Nephron progenitor cell (in vitro differentiated cells): ENCODE results near the gene LNPEP.

ENCODE experiments used
- DNase-seq: peaks from one replicate; pipeline ENCODE4 v3.0.0; 2021
- H3K27ac Mint-ChIP-seq: 2 replicates; pipeline ENCODE4 v1.8.0; 2021; ENCODE audit warnings: mild to moderate bottlenecking, moderate library complexity, mixed read lengths
- H3K27me3 Mint-ChIP-seq: 2 replicates; pipeline ENCODE4 v1.8.0; 2021; ENCODE audit warnings: mild to moderate bottlenecking, low read depth, mixed read lengths; ENCODE audit not compliant: poor library complexity
- H3K36me3 Mint-ChIP-seq: 2 replicates; pipeline ENCODE4 v1.8.0; 2021; ENCODE audit warnings: low read depth, mixed read lengths
- H3K4me1 Mint-ChIP-seq: 2 replicates; pipeline ENCODE4 v1.8.0; 2021; ENCODE audit warnings: mixed read lengths
- H3K4me3 Mint-ChIP-seq: 2 replicates; pipeline ENCODE4 v1.8.0; 2021; ENCODE audit warnings: mild to moderate bottlenecking, moderate library complexity, mixed read lengths
- H3K9me3 Mint-ChIP-seq: 2 replicates; pipeline ENCODE4 v1.8.0; 2021; ENCODE audit warnings: mild to moderate bottlenecking, moderate library complexity, mixed read lengths
- TF ChIP-seq, protein P1 (sequence below): fragments of 200-600 bp; sonication (generic); IDR thresholded peaks from 2 replicates; pipeline ENCODE4 v1.5.0; 2021; ENCODE audit warnings: antibody characterized with exemption

LNPEP gene

DNA sequence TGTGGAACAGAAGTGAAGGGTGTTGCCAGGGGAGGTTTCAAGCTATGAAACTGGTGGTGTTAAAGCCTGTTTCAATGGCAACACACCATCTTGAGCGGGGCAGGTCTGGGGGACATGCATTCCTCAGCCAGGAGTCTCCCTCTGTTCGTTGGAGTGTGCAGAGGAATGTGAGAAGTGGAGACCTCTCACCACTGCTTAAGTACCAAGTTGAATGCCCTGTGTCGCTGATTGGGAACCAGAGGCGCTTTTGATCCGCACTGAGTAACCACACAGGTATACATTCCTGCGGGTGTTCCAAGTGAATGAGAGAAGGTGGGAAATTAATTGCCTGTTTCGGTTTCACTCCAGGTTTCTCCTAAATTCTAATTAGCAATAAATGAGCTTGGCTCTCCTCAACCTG lies 107.1 kb downstream of the LNPEP start:
- DNase-seq = peak; percentile 8
- Mint-ChIP-seq H3K27me3 (no peaks in the 10 kb centered on the region), H3K27ac (peak overlapping the region; percentile 20), H3K4me1 (peaks cover 21% of the 10 kb centered on the region), H3K9me3 (no peaks in the 10 kb centered on the region), H3K36me3 (no peaks in the 10 kb centered on the region), H3K4me3 (no peak overlapping the region)
- TF ChIP-seq, protein P1, sequence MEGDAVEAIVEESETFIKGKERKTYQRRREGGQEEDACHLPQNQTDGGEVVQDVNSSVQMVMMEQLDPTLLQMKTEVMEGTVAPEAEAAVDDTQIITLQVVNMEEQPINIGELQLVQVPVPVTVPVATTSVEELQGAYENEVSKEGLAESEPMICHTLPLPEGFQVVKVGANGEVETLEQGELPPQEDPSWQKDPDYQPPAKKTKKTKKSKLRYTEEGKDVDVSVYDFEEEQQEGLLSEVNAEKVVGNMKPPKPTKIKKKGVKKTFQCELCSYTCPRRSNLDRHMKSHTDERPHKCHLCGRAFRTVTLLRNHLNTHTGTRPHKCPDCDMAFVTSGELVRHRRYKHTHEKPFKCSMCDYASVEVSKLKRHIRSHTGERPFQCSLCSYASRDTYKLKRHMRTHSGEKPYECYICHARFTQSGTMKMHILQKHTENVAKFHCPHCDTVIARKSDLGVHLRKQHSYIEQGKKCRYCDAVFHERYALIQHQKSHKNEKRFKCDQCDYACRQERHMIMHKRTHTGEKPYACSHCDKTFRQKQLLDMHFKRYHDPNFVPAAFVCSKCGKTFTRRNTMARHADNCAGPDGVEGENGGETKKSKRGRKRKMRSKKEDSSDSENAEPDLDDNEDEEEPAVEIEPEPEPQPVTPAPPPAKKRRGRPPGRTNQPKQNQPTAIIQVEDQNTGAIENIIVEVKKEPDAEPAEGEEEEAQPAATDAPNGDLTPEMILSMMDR = no peak

DNA sequence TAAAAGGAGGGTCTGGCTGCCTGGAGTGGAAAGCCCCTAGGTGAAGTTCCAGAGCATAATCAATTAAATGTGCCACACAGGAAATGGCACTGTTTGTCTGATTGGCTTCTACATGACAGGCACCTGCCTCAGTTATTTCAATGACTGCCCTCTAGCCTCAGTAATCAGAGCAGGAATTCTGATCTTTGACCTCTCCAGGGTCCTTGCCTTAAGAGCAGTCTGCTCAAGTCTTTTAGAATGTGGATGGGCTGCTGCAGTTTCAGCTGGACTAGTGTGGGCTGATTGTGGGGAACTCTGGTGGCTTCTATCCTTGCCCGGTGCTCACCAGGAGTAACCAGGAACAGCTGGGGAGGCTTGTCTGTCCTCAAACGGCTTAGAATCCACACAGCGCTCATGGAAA lies 107.6 kb downstream of the LNPEP start:
- TF ChIP-seq, protein P1 = no peak
- Mint-ChIP-seq H3K9me3 (no peaks in the 10 kb centered on the region), H3K36me3 (no peaks in the 10 kb centered on the region), H3K27me3 (no peaks in the 10 kb centered on the region), H3K4me1 (peaks cover 21% of the 10 kb centered on the region), H3K4me3 (no peak overlapping the region), H3K27ac (peak overlapping the region; percentile 20)
- DNase-seq = no peak

DNA sequence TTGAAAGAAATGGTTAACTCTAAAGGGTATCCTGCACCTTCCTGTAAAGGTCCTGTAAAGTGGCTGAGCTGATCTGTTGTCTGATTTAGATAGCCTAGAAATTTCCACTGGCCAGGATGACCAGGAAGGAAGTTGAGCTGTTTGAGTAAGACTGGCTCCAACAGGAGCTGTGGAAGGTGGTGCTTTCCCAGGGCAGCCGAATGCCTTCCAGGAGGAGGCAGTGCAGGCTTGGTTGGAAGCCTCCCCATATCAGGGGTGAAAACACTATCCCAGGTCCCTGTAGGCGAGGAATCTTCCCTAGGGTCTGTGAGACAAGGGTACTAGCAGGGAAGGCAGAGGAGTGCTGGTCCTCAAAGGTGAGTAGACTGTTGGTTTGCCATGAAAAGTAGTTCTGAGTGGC lies 108.2 kb downstream of the LNPEP start:
- TF ChIP-seq, protein P1 = peak; percentile 26
- H3K36me3 Mint-ChIP-seq = no peaks in the 10 kb centered on the region
- no peaks in the 10 kb centered on the region for H3K9me3 Mint-ChIP-seq
- H3K27ac Mint-ChIP-seq = no peak overlapping the region
- H3K27me3 Mint-ChIP-seq = no peaks in the 10 kb centered on the region
- H3K4me3 Mint-ChIP-seq = no peak overlapping the region
- H3K4me1 Mint-ChIP-seq = peaks cover 21% of the 10 kb centered on the region
- DNase-seq = peak; percentile 11

DNA sequence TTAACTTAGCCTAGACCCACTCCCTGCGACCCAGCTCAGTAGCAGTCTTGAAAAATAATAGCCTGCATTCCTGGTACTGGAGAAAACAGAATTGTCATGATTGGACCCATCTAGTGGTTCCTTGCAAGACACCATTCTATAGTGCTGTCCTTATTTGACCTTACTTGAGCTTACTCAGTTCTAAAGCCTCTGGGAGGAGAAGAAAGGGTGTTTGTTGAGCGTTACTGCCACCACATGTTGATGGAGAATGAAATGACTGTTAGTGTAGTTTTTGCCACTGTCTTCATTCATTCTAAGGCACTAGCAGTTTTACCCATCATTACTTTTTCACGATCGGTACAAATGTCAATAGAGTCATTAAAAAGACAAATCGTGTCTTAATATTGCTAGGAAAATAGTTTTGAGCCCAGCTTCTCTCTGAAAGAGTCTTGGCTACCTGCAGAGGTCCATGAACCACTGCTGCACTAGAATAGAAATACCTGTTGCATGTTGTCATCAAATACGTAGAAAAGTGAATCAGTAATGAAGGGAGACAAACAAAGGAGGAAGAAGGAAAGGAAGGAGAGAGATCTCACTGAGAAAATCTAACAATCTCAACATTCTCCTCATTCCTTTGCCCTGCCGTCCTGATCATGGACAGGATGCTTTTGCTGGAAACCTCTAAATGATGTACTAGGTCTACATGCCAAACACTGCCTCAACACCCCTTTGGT lies 110.5 kb downstream of the LNPEP start:
- no peaks in the 10 kb centered on the region for H3K27me3 Mint-ChIP-seq
- H3K27ac Mint-ChIP-seq = no peak overlapping the region
- no peak for DNase-seq
- H3K36me3 Mint-ChIP-seq = no peaks in the 10 kb centered on the region
- H3K4me1 Mint-ChIP-seq = peaks cover 21% of the 10 kb centered on the region
- TF ChIP-seq, protein P1 = no peak
- no peak overlapping the region for H3K4me3 Mint-ChIP-seq
- peaks cover 12% of the 10 kb centered on the region for H3K9me3 Mint-ChIP-seq

DNA sequence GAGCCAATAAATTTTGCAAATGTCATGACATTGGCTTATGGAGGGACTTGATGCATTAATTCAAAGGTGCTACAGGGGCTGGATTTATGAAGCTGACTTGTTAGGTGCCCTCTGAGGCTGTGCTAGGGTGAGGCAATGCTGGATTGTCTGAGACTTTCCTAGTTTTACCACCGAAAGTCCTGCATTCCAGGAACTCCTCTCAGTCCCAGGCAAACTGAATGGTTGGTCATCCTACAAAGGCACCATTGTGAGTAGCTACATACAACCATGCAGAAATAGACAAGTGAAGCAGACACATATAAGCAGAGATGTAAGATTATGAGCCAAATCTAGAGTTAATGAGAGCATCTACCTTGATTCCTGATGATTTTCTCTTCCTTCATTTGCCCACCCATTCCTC lies 111.2 kb downstream of the LNPEP start:
- H3K27ac Mint-ChIP-seq = no peak overlapping the region

More for the DNA sequence above, 111.2 kb downstream of the LNPEP start:
- no peak for DNase-seq
- Mint-ChIP-seq H3K4me1 (peaks cover 21% of the 10 kb centered on the region), H3K27me3 (no peaks in the 10 kb centered on the region), H3K4me3 (no peak overlapping the region), H3K9me3 (peaks cover 18% of the 10 kb centered on the region), H3K36me3 (no peaks in the 10 kb centered on the region)
- TF ChIP-seq, protein P1 = no peak
